C4-2B (cell line): ENCODE measurements around the gene GDF11.

ENCODE experiments used
- ZFX ChIP-seq: fragments of 450-650 bp; IDR thresholded peaks from 2 replicates; pipeline ENCODE4 v1.6.1; 2017
- TF ChIP-seq, protein P1 (sequence below): fragments of 450-650 bp; conservative IDR thresholded peaks from 2 replicates; pipeline ENCODE4 v1.5.1; 2017; ENCODE audit warnings: mild to moderate bottlenecking

DNA sequence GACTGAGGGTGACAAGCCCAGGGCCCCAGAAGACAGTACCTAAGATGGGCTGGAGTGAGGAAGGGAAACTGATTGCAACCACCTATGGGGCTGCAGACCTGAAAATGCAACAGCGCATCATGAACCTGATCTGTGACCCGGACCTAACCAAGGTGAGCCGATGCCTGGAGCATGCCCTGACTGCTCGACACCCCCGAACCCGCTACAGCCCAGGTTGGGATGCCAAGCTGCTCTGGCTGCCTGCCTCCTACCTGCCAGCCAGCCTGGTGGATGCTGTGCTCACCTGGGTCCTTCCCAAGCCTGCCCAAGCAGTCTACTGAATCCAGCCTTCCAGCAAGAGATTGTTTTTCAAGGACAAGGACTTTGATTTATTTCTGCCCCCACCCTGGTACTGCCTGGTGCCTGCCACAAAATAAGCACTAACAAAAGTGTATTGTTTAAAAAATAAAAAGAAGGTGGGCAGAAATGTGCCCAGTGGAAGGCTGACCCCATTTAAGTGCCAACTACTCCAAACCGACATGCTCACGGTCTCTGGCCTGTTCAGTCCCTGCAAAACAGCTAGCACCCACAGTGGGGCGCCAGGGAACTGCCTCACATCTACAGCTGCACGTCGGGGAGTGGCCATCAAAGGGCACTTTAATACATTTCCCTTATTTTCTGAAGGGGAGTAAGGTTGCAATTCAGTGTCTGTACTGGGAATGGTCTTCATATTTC, 18.5 kb upstream of the GDF11 start:
- TF ChIP-seq, protein P1, sequence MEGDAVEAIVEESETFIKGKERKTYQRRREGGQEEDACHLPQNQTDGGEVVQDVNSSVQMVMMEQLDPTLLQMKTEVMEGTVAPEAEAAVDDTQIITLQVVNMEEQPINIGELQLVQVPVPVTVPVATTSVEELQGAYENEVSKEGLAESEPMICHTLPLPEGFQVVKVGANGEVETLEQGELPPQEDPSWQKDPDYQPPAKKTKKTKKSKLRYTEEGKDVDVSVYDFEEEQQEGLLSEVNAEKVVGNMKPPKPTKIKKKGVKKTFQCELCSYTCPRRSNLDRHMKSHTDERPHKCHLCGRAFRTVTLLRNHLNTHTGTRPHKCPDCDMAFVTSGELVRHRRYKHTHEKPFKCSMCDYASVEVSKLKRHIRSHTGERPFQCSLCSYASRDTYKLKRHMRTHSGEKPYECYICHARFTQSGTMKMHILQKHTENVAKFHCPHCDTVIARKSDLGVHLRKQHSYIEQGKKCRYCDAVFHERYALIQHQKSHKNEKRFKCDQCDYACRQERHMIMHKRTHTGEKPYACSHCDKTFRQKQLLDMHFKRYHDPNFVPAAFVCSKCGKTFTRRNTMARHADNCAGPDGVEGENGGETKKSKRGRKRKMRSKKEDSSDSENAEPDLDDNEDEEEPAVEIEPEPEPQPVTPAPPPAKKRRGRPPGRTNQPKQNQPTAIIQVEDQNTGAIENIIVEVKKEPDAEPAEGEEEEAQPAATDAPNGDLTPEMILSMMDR = peak; percentile 76
- no peak for TF ChIP-seq ZFX
